Endothelial cell of umbilical vein (primary cell): ENCODE results near the gene BEND2. TPM values are rescaled to one million over a fixed set of nuclear protein-coding genes. Genes with fewer than 3 reads are reported as not detected.

Experiments used
- BruUV-seq: library from RNA; stranded (reverse); fragments of 400-500 nt; replicated peaks from 2 replicates; lab custom pipeline; 2021; lab: Mats Ljungman, UMichigan
- CTCF ChIA-PET: fragments of 300-600, 350-600 bp; sonication (Branson Sonifier 250); formaldehyde crosslinking; loops from one replicate; lab custom pipeline; 2021; ENCODE audit warnings: antibody characterized with exemption, inconsistent platforms; lab: Charles Lee
- POLR2A ChIA-PET: fragments of 300-600, 350-600 bp; sonication (Branson Sonifier 250); formaldehyde crosslinking; loops from one replicate; lab custom pipeline; 2021; ENCODE audit warnings: antibody characterized with exemption, inconsistent platforms; lab: Charles Lee
- DNase-seq: peaks from one replicate; pipeline ENCODE4 v3.0.0-alpha.2; 2011; ENCODE audit warnings: low read depth, low spot score
- FAIRE-seq: peaks from 2 replicates; lab custom pipeline; 2011; peaks lifted over from hg19 to GRCh38; lab: Jason Lieb, UNC
- H2AFZ ChIP-seq: 2 replicates; pipeline ENCODE4 v1.6.0; 2012; ENCODE audit warnings: low read depth, low read length, control low read depth, inconsistent platforms
- H3K27ac ChIP-seq: 2 replicates; pipeline ENCODE4 v1.5.1; 2011; ENCODE audit warnings: low read depth, mild to moderate bottlenecking, control low read depth, low read length, moderate library complexity; ENCODE audit not compliant: insufficient read depth
- H3K27me3 ChIP-seq, 2 experiments: 2 replicates each; pipeline versions ENCODE4 v1.6.0 to v1.6.1; 2011; ENCODE audit warnings: low read length in 2 of 2, mixed read lengths in 1 of 2; ENCODE audit not compliant: control insufficient read depth in 2 of 2, insufficient read depth in 2 of 2
- H3K36me3 ChIP-seq, 2 experiments: 2 replicates in 1 of 2; 3 replicates in 1 of 2; pipeline ENCODE4 v1.5.1; 2011; ENCODE audit warnings: low read length in 2 of 2, mild to moderate bottlenecking in 1 of 2, moderate library complexity in 1 of 2; ENCODE audit not compliant: control insufficient read depth in 2 of 2, insufficient read depth in 2 of 2; ENCODE audit errors: extremely low read depth in 1 of 2
- H3K4me1 ChIP-seq: 3 replicates; pipeline ENCODE4 v1.5.1; 2011; ENCODE audit warnings: mild to moderate bottlenecking, low read length; ENCODE audit not compliant: control insufficient read depth, insufficient read depth; ENCODE audit errors: extremely low read depth
- H3K4me2 ChIP-seq: 2 replicates; pipeline ENCODE4 v1.6.1; 2011; ENCODE audit warnings: low read length, control low read depth, mixed read lengths; ENCODE audit not compliant: insufficient read depth
- H3K4me3 ChIP-seq, 3 experiments: fragments of 200-600 bp in 1 of 3; sonication (generic), shearing (Covaris generic) in 1 of 3; replicated peaks in 1 of 3; 2 replicates each; pipeline ENCODE4 v1.5.1; 2011 to 2016; ENCODE audit warnings: control low read depth in 3 of 3, low read length in 3 of 3, mild to moderate bottlenecking in 2 of 3, inconsistent platforms in 1 of 3, low read depth in 1 of 3, moderate library complexity in 1 of 3; ENCODE audit not compliant: insufficient read depth in 1 of 3
- H3K79me2 ChIP-seq: 2 replicates; pipeline ENCODE4 v1.6.0; 2012; ENCODE audit warnings: low read length, inconsistent platforms; ENCODE audit not compliant: control insufficient read depth, insufficient read depth
- H3K9ac ChIP-seq: replicated peaks from 2 replicates; pipeline ENCODE3; 2011; ENCODE audit warnings: low read length, control low read depth; ENCODE audit not compliant: insufficient read depth; ENCODE audit errors: extremely low read depth
- H3K9me1 ChIP-seq: replicated peaks from 3 replicates; pipeline ENCODE4 v1.6.0; 2011; ENCODE audit warnings: mild to moderate bottlenecking, low read length; ENCODE audit not compliant: control insufficient read depth, insufficient read depth; ENCODE audit errors: extremely low read depth
- H3K9me3 ChIP-seq: replicated peaks from 2 replicates; pipeline ENCODE4 v1.5.1; 2012; ENCODE audit warnings: low read length, inconsistent platforms; ENCODE audit not compliant: control insufficient read depth, insufficient read depth
- H4K20me1 ChIP-seq: replicated peaks from 2 replicates; pipeline ENCODE3; 2011; ENCODE audit warnings: mild to moderate bottlenecking, low read length; ENCODE audit not compliant: control insufficient read depth, insufficient read depth; ENCODE audit errors: extremely low read depth
- EZH2 ChIP-seq: IDR thresholded peaks from 2 replicates; pipeline ENCODE4 v1.6.1; 2012; ENCODE audit warnings: borderline replicate concordance, low read depth, mild to moderate bottlenecking, moderate library complexity, low read length, inconsistent platforms; ENCODE audit not compliant: severe bottlenecking
- FOS ChIP-seq: IDR thresholded peaks from 2 replicates; pipeline ENCODE4 v1.6.1; 2011; ENCODE audit warnings: mild to moderate bottlenecking, low read length, moderate library complexity, borderline replicate concordance; ENCODE audit not compliant: insufficient read depth
- GATA2 ChIP-seq: IDR thresholded peaks from 2 replicates; pipeline ENCODE4 v1.7.0; 2011; ENCODE audit warnings: low read depth, mild to moderate bottlenecking, moderate library complexity, mixed read lengths, low read length; ENCODE audit not compliant: insufficient read length, insufficient read depth
- dilution Hi-C: fragments of 300-500 bp; cut with MboI; formaldehyde crosslinking; loops from one replicate; pipeline ENCODE4 v1.15.0; 2019; ENCODE audit warnings: low sequenced_read_pairs; ENCODE audit not compliant: extremely low pct_ligation_motif_present
- intact Hi-C: fragments of 100-400 bp; cut with micrococcal nuclease; formaldehyde crosslinking; loops from one replicate; pipeline ENCODE4 v1.10.0; 2022
- polyA plus RNA-seq, 4 experiments: library from polyadenylated mRNA; depleted of rRNA in 3 of 4; stranded (reverse) in 3 of 4; unstranded in 1 of 4; fragments of >200 nt; gene quantifications; 2 replicates each; pipeline versions ENCODE4 v1.2.1 to v1.2.3, GENCODE V29; 2011 to 2012; ENCODE audit warnings: missing spikeins in 1 of 4
- total RNA-seq: library from RNA; stranded (reverse); gene quantifications from 2 replicates; pipeline ENCODE4 v1.2.3, GENCODE V29; 2021
- TF ChIP-seq, protein P1 (sequence below): IDR thresholded peaks from 2 replicates; pipeline ENCODE4 v1.6.1; 2011; ENCODE audit not compliant: insufficient read depth, insufficient read length
- TF ChIP-seq, protein P2 (sequence below), 2 donors: IDR thresholded peaks; 1 replicate in 1 of 2; 2 replicates in 1 of 2; pipeline ENCODE4 v1.5.1; 2011; ENCODE audit warnings: low read length in 2 of 2, mild to moderate bottlenecking in 2 of 2, moderate library complexity in 2 of 2, control low read depth in 1 of 2, inconsistent platforms in 1 of 2, low read depth in 1 of 2; ENCODE audit not compliant: insufficient read depth in 1 of 2; ENCODE audit errors: extremely low read depth in 1 of 2

Gene BEND2
- total and polyA plus RNA-seq, 2 donors (not counting 3 experiments of a cell fraction or from before 2014, with no cell fraction given): not detected

DNA sequence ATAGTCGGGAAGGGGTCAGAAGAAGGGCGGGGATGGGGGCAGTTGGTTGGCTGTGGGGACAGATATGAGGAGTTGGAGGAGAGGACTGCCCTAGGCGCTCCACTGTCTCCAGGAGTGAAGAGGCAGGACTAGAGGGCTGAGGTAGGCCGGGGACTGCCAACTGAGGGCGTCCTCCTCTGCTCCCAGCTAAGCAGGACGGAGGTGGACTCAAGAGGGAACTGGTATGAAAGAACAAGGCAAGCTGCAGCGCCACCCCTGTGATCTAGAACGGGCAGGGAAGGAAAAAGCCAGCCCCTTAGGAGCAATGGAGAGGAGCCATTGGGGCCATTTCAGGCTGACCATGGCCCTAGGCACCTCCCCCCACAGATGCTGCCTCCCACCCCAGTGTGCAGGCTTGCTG is 14.0 kb downstream of the BEND2 start:
- FAIRE-seq: no peak
- no peaks in the 10 kb centered on the region for H3K27me3 ChIP-seq
- no TSS peak for BruUV-seq
- ChIA-PET POLR2A (no interaction called here), CTCF (no interaction called here)
- H3K27ac ChIP-seq: no peak overlapping the region
- H3K79me2 ChIP-seq: no peaks in the 10 kb centered on the region
- H4K20me1 ChIP-seq: no peaks in the 10 kb centered on the region
- no peak overlapping the region for H3K9ac ChIP-seq
- dilution Hi-C loops (no loop called here), intact Hi-C loops (no loop called here)
- DNase-seq: no peak
- H3K36me3 ChIP-seq: no peaks in the 10 kb centered on the region
- H3K4me1 ChIP-seq: no peaks in the 10 kb centered on the region
- TF ChIP-seq, protein P1, sequence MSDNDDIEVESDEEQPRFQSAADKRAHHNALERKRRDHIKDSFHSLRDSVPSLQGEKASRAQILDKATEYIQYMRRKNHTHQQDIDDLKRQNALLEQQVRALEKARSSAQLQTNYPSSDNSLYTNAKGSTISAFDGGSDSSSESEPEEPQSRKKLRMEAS: no peak
- TF ChIP-seq EZH2: no peak
- TF ChIP-seq, protein P2, sequence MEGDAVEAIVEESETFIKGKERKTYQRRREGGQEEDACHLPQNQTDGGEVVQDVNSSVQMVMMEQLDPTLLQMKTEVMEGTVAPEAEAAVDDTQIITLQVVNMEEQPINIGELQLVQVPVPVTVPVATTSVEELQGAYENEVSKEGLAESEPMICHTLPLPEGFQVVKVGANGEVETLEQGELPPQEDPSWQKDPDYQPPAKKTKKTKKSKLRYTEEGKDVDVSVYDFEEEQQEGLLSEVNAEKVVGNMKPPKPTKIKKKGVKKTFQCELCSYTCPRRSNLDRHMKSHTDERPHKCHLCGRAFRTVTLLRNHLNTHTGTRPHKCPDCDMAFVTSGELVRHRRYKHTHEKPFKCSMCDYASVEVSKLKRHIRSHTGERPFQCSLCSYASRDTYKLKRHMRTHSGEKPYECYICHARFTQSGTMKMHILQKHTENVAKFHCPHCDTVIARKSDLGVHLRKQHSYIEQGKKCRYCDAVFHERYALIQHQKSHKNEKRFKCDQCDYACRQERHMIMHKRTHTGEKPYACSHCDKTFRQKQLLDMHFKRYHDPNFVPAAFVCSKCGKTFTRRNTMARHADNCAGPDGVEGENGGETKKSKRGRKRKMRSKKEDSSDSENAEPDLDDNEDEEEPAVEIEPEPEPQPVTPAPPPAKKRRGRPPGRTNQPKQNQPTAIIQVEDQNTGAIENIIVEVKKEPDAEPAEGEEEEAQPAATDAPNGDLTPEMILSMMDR (IDR thresholded peaks at IDR 0.05; ENCODE audit: extremely low read depth in 1 of 2, insufficient read depth in 1 of 2, low read depth in 1 of 2, low read length in 2 of 2): no peak
- TF ChIP-seq GATA2: no peak
- TF ChIP-seq FOS: no peak
- H3K4me2 ChIP-seq: no peak overlapping the region
- H3K9me3 ChIP-seq: no peaks in the 10 kb centered on the region
- H2AFZ ChIP-seq: no peak overlapping the region
- no peak overlapping the region for H3K4me3 ChIP-seq
- H3K9me1 ChIP-seq: no peaks in the 10 kb centered on the region

DNA sequence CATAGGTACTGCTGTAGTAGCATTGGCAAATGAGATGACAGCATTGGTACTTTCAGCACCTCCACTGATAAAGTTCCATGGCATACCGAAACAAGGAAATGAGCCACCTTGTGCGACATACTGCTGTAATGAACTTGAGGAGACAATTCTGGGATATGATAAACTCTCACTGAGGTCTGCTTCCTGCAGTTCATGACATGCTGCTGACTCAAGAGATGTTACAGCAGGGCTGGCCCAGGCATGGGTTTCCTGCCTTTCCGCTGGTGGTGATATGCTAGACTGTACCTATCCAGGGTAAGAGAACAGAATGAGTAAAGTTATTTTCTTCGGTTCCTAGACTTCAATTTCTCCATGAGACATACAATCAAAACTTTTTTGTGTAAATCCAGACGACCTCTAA is 17.1 kb downstream of the BEND2 start:
- BruUV-seq: no TSS peak
- no peak for FAIRE-seq
- intact Hi-C loops: no loop called here
- peak; percentile 0 for DNase-seq
- Histone ChIP-seq H3K4me1 (no peaks in the 10 kb centered on the region), H3K9ac (no peak overlapping the region), H3K36me3 (no peaks in the 10 kb centered on the region), H3K27ac (no peak overlapping the region), H3K9me1 (no peaks in the 10 kb centered on the region), H3K79me2 (no peaks in the 10 kb centered on the region), H3K4me3 (no peak overlapping the region), H3K9me3 (no peaks in the 10 kb centered on the region), H2AFZ (no peak overlapping the region), H3K27me3 (no peaks in the 10 kb centered on the region), H4K20me1 (no peaks in the 10 kb centered on the region), H3K4me2 (no peak overlapping the region)
- ChIA-PET CTCF (no interaction called here), POLR2A (no interaction called here)
- TF ChIP-seq EZH2 (no peak), FOS (peak; percentile 16)
- dilution Hi-C loops: no loop called here
